HAP-1 (cell line): ENCODE measurements around the gene STXBP2.

ENCODE experiments used
- DNase-seq, 2 experiments: peaks; one replicate each; pipeline ENCODE4 v3.0.0-alpha.2; 2016 to 2020; ENCODE audit warnings: low spot score in 2 of 2
- H3K27me3 ChIP-seq: fragments of 250-450 bp; sonication (Bioruptor Pico); 2 replicates; pipeline ENCODE4 v1.5.1; 2020; ENCODE audit warnings: low read depth, mild to moderate bottlenecking, moderate library complexity
- H3K36me3 ChIP-seq: fragments of 250-450 bp; sonication (Bioruptor Pico); replicated peaks from 2 replicates; pipeline ENCODE4 v1.5.1; 2020; ENCODE audit warnings: mild to moderate bottlenecking
- H3K4me1 ChIP-seq: fragments of 250-450 bp; sonication (Bioruptor Pico); 2 replicates; pipeline ENCODE4 v1.5.1; 2020; ENCODE audit warnings: mild to moderate bottlenecking
- H3K4me3 ChIP-seq: fragments of 250-450 bp; sonication (Bioruptor Pico); 2 replicates; pipeline ENCODE4 v1.5.1; 2020; ENCODE audit warnings: mild to moderate bottlenecking, moderate library complexity
- H3K9me3 ChIP-seq: fragments of 250-450 bp; sonication (Bioruptor Pico); 2 replicates; pipeline ENCODE4 v1.5.1; 2020; ENCODE audit warnings: mild to moderate bottlenecking, moderate library complexity
- in situ Hi-C: fragments of 300-500 bp; cut with MboI; formaldehyde crosslinking; loops from 3 replicates; pipeline ENCODE4 v1.14.3; 2020; ENCODE audit warnings: low sequenced_read_pairs, inconsistent platforms, mixed read lengths

The STXBP2 gene

GRCh38 chr19:7679771-7680605, 43.1 kb downstream of the STXBP2 start:
- Histone ChIP-seq H3K27me3 (peaks cover 20% of the 10 kb centered on the region), H3K4me1 (no peaks in the 10 kb centered on the region), H3K4me3 (peak overlapping the region; percentile 94), H3K9me3 (no peaks in the 10 kb centered on the region), H3K36me3 (peaks cover 13% of the 10 kb centered on the region)
- DNase-seq: no peak
- in situ Hi-C loops: no loop called here

DNA sequence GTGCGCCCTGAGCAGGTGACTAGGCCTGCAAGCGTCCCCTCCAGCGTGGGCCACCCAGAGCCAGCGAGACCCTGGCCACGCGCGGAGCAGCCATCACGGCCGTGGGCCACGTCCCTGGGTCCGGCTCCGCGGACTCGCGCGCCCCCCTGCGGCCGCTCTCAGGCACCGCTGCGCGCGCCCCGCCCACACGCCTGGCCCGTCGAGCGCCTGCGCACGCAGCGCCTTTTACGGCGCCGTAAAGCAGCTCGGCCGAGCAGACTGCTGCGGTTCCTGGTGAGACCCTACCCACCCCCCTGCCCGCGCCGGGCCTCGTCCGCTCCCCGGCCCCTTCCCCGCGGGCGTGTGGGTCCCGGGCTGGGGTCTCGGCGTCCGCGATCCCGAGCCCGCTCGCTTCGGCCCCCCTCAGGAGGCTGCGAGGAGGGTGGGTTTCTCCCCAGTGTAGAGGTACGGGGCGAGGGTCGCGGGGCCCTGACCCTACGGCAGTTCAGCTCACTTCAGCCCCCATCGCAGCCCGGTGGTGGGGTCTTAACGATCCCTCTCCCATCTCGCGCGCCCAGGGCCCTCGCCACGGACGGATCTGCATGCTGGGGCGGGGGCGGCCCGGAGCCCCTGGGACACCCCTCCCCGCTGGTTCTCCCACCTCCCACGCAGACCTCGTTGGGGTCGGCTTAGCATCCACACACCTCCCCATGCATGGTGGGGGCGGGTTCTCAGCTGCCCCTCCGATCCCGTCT, 43.9 kb downstream of the STXBP2 start, which contains the start of gene TRAPPC5:
Gene TRAPPC5 (plus strand): TSS at position 228 of the 734 bp plus-strand sequence. CDS start 1,421 bp downstream, outside the sequence.
- in situ Hi-C loops: no loop called here
- H3K36me3 ChIP-seq: peaks cover 13% of the 10 kb centered on the region
- peak within 1 kb of the TSS; percentile 94 for H3K4me3 ChIP-seq
- peaks cover 17% of the 10 kb centered on the region for H3K27me3 ChIP-seq
- no peaks in the 10 kb centered on the region for H3K9me3 ChIP-seq
- peak; percentile 75 to 89 for DNase-seq
- no peaks in the 10 kb centered on the region for H3K4me1 ChIP-seq

GRCh38 chr19:7681340-7682174, 44.6 kb downstream of the STXBP2 start:
- peak; percentile 25 to 90 for DNase-seq
- Histone ChIP-seq H3K4me3 (peak overlapping the region; percentile 94), H3K4me1 (no peaks in the 10 kb centered on the region), H3K36me3 (peaks cover 13% of the 10 kb centered on the region), H3K27me3 (peaks cover 9% of the 10 kb centered on the region), H3K9me3 (no peaks in the 10 kb centered on the region)
- in situ Hi-C loops: no loop called here

DNA sequence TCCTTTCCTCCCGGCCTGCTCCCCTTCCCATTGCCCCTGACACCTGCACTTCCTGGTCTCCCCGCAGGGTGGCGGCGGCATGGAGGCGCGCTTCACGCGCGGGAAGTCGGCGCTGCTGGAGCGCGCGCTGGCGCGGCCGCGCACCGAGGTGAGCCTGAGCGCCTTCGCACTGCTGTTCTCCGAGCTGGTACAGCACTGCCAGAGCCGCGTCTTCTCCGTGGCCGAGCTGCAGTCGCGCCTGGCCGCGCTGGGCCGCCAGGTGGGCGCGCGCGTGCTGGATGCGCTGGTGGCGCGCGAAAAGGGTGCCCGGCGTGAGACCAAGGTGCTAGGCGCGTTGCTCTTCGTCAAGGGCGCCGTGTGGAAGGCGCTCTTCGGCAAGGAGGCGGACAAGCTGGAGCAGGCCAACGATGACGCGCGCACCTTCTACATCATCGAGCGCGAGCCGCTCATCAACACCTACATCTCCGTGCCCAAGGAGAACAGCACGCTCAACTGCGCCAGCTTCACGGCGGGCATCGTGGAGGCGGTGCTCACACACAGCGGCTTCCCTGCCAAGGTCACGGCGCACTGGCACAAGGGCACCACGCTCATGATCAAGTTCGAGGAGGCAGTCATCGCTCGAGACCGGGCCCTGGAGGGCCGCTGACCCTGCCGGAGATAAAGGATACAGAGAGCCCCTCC, 45.4 kb downstream of the STXBP2 start:
- no peak overlapping the region; the same call in 1 of the 2 replicates for H3K4me3 ChIP-seq
- in situ Hi-C loops: no loop called here

GRCh38 chr19:7685546-7686445, 48.9 kb downstream of the STXBP2 start:
- peaks cover 12% of the 10 kb centered on the region for H3K36me3 ChIP-seq
- in situ Hi-C loops: no loop called here
- H3K4me3 ChIP-seq: no peak overlapping the region
- peak in 1 of 2 experiments; percentile 39 for DNase-seq
- H3K4me1 ChIP-seq: no peaks in the 10 kb centered on the region
- no peaks in the 10 kb centered on the region for H3K27me3 ChIP-seq
- H3K9me3 ChIP-seq: no peaks in the 10 kb centered on the region

More for the DNA sequence above, 45.4 kb downstream of the STXBP2 start:
- H3K4me1 ChIP-seq: no peaks in the 10 kb centered on the region
- DNase-seq: no peak
- H3K9me3 ChIP-seq: no peaks in the 10 kb centered on the region
- H3K36me3 ChIP-seq: peaks cover 13% of the 10 kb centered on the region
- peaks cover 3% of the 10 kb centered on the region; the same call in 1 of the 2 replicates for H3K27me3 ChIP-seq

DNA sequence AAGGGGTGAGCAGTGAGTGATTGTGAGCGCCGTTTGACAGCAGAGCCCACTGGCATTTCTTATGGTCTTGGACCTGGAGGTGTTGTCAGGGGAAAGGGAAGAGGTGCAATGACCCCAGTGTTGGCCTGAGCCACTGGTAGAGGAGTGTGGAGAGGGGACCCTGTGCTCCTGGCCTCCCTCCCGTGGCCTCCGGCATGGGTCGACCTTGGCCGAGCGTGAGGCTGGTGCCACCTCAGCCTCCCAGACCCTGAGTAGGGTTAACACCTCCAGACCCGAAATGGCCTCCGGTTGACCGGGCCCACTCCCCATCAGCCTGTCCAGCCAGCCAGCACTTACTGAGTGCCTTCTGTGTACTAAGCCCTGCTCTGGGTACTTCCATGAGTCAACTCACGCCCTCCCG, 50.3 kb downstream of the STXBP2 start:
- Histone ChIP-seq H3K9me3 (no peaks in the 10 kb centered on the region), H3K27me3 (no peaks in the 10 kb centered on the region), H3K4me3 (no peak overlapping the region), H3K36me3 (peaks cover 9% of the 10 kb centered on the region; the same call in 1 of the 2 replicates), H3K4me1 (no peaks in the 10 kb centered on the region)
- in situ Hi-C loops: no loop called here
- no peak for DNase-seq

DNA sequence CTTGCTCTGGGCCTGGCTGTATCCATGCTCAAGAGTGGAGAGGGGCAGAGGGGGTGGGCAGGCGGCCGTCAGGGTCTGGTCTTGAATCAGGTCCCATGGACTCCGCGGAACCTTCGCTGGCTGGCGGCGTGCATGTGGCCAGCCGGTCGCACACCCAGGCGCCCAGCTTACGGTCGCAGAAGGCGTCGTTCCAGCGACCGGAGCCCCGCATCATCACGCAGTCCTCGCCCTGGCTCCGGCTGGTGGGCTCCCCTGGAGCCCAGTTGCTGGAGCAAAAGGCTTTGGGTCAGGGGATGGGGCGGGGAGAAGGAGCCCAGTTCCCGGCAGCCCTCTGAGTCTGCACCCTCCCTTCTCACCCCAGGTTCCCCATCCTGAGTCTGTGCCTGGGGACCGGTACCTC, 52.3 kb downstream of the STXBP2 start:
- H3K4me3 ChIP-seq: no peak overlapping the region
- H3K36me3 ChIP-seq: no peaks in the 10 kb centered on the region; the same call in 1 of the 2 replicates
- no peak for DNase-seq
- H3K27me3 ChIP-seq: no peaks in the 10 kb centered on the region
- no peaks in the 10 kb centered on the region for H3K4me1 ChIP-seq
- in situ Hi-C loops: no loop called here
- H3K9me3 ChIP-seq: no peaks in the 10 kb centered on the region

- Histone ChIP-seq H3K9me3 (no peaks in the 10 kb centered on the region), H3K4me1 (no peaks in the 10 kb centered on the region), H3K27me3 (no peaks in the 10 kb centered on the region), H3K4me3 (no peak overlapping the region), H3K36me3 (no peaks in the 10 kb centered on the region)
- DNase-seq: no peak
- in situ Hi-C loops: no loop called here
Observed at GRCh38 chr19:7690779-7691258, 53.9 kb downstream of the STXBP2 start.

- DNase-seq: no peak
- in situ Hi-C loops: no loop called here
- H3K4me3 ChIP-seq: no peak overlapping the region
- H3K9me3 ChIP-seq: no peaks in the 10 kb centered on the region
- no peaks in the 10 kb centered on the region for H3K27me3 ChIP-seq
- no peaks in the 10 kb centered on the region for H3K4me1 ChIP-seq
- no peaks in the 10 kb centered on the region for H3K36me3 ChIP-seq
Observed at GRCh38 chr19:7691497-7691896, 54.6 kb downstream of the STXBP2 start.

GRCh38 chr19:7692417-7693088, 55.6 kb downstream of the STXBP2 start:
- in situ Hi-C loops: no loop called here
- Histone ChIP-seq H3K27me3 (peaks cover 6% of the 10 kb centered on the region), H3K4me1 (no peaks in the 10 kb centered on the region), H3K9me3 (no peaks in the 10 kb centered on the region), H3K4me3 (no peak overlapping the region), H3K36me3 (no peaks in the 10 kb centered on the region)
- DNase-seq: no peak

- H3K4me1 ChIP-seq: no peaks in the 10 kb centered on the region
- in situ Hi-C loops: no loop called here
- no peaks in the 10 kb centered on the region for H3K36me3 ChIP-seq
- no peak overlapping the region for H3K4me3 ChIP-seq
- H3K27me3 ChIP-seq: peaks cover 16% of the 10 kb centered on the region
- DNase-seq: no peak
- no peaks in the 10 kb centered on the region for H3K9me3 ChIP-seq
Observed at GRCh38 chr19:7694499-7694898, 57.6 kb downstream of the STXBP2 start.
